HEK293 (cell line): ENCODE measurements around the gene ARID1A.
"Not testable (repeated sequence)": the region's sequence is repeated elsewhere in the genome, so short reads cannot be mapped to it uniquely, and the experiment has no call there.

ENCODE experiments used
- CTCF ChIA-PET: fragments of 350-600 bp; formaldehyde crosslinking; extraction: SDS; loops from one replicate; lab custom pipeline; 2021; ENCODE audit warnings: antibody characterized with exemption; lab: Yijun Ruan, JAX
- POLR2A ChIA-PET: fragments of 300-600 bp; formaldehyde crosslinking; extraction: SDS; loops from one replicate; lab custom pipeline; 2020; ENCODE audit warnings: antibody characterized with exemption, inconsistent platforms; lab: Yijun Ruan, JAX
- H3K27ac ChIP-seq: fragments of 200-500 bp; sonication (Bioruptor generic); 2 replicates; pipeline ENCODE4 v1.5.1; 2014; ENCODE audit warnings: low read depth, low read length, control low read depth, inconsistent platforms; ENCODE audit errors: extremely low read depth
- H3K36me3 ChIP-seq, 2 experiments: fragments of 200-500 bp in 1 of 2; sonication (Bioruptor generic) in 1 of 2; 1 replicate in 1 of 2; 2 replicates in 1 of 2; pipeline ENCODE4 v1.5.1; 2014 to 2017; ENCODE audit warnings: inconsistent platforms in 2 of 2, low read length in 2 of 2; ENCODE audit not compliant: control insufficient read depth in 2 of 2, insufficient read depth in 1 of 2
- H3K4me1 ChIP-seq: fragments of 200-500 bp; sonication (Bioruptor generic); 2 replicates; pipeline ENCODE4 v1.5.1; 2014; ENCODE audit warnings: mild to moderate bottlenecking, low read length, inconsistent platforms; ENCODE audit not compliant: control insufficient read depth, insufficient read depth
- H3K4me3 ChIP-seq: 2 replicates; pipeline ENCODE4 v1.5.1; 2011; ENCODE audit warnings: low read depth, mild to moderate bottlenecking, control low read depth, low read length, moderate library complexity
- H3K9me3 ChIP-seq: fragments of 200-500 bp; sonication (Bioruptor generic); 2 replicates; pipeline ENCODE4 v1.5.1; 2014; ENCODE audit warnings: low read depth, low read length, inconsistent platforms; ENCODE audit not compliant: control insufficient read depth, insufficient read depth
- IKZF3 ChIP-seq: fragments of 450-650 bp; IDR thresholded peaks from 2 replicates; pipeline ENCODE4 v1.5.0; 2018; ENCODE audit warnings: missing biosample characterization, mild to moderate bottlenecking, missing genetic modification characterization, moderate library complexity
- KLF9 ChIP-seq: fragments of 450-650 bp; formaldehyde crosslinking; IDR thresholded peaks from 2 replicates; pipeline ENCODE4 v1.5.1; 2016; ENCODE audit warnings: missing biosample characterization, missing genetic modification characterization, low read depth
- MZF1 ChIP-seq: fragments of 450-650 bp; formaldehyde crosslinking; IDR thresholded peaks from 2 replicates; pipeline ENCODE4 v1.5.1; 2017; ENCODE audit warnings: missing biosample characterization, missing genetic modification characterization, borderline replicate concordance
- OSR2 ChIP-seq: fragments of 450-650 bp; formaldehyde crosslinking; IDR thresholded peaks from 2 replicates; pipeline ENCODE4 v1.5.1; 2016; ENCODE audit warnings: missing biosample characterization, missing genetic modification characterization
- PATZ1 ChIP-seq: fragments of 450-650 bp; formaldehyde crosslinking; IDR thresholded peaks from 2 replicates; pipeline ENCODE4 v1.5.1; 2016; ENCODE audit warnings: missing biosample characterization, missing genetic modification characterization
- RBAK ChIP-seq: fragments of 450-650 bp; formaldehyde crosslinking; IDR thresholded peaks from 2 replicates; pipeline ENCODE4 v1.5.1; 2016; ENCODE audit warnings: missing biosample characterization, missing genetic modification characterization
- TRIM28 ChIP-seq: IDR thresholded peaks from 2 replicates; pipeline ENCODE4 v1.6.1; 2011; ENCODE audit warnings: low read length, control low read depth, borderline replicate concordance
- ZBTB20 ChIP-seq: fragments of 450-650 bp; formaldehyde crosslinking; IDR thresholded peaks from 2 replicates; pipeline ENCODE4 v1.5.1; 2016; ENCODE audit warnings: missing biosample characterization, missing genetic modification characterization
- ZBTB6 ChIP-seq: fragments of 450-650 bp; formaldehyde crosslinking; IDR thresholded peaks from 2 replicates; pipeline ENCODE4 v1.5.1; 2017; ENCODE audit warnings: missing biosample characterization, missing genetic modification characterization
- ZEB2 ChIP-seq: fragments of 450-650 bp; formaldehyde crosslinking; IDR thresholded peaks from 2 replicates; pipeline ENCODE4 v1.5.1; 2016; ENCODE audit warnings: missing biosample characterization, missing genetic modification characterization
- ZNF157 ChIP-seq: fragments of 450-650 bp; formaldehyde crosslinking; IDR thresholded peaks from 2 replicates; pipeline ENCODE4 v1.5.1; 2016; ENCODE audit warnings: missing biosample characterization, missing genetic modification characterization
- ZNF19 ChIP-seq: fragments of 450-650 bp; formaldehyde crosslinking; IDR thresholded peaks from 2 replicates; pipeline ENCODE4; 2016; ENCODE audit warnings: missing biosample characterization, missing genetic modification characterization, low read depth
- ZNF26 ChIP-seq: fragments of 450-650 bp; formaldehyde crosslinking; IDR thresholded peaks from 2 replicates; pipeline ENCODE4 v1.5.1; 2016; ENCODE audit warnings: missing biosample characterization, missing genetic modification characterization
- ZNF362 ChIP-seq: fragments of 450-650 bp; formaldehyde crosslinking; IDR thresholded peaks from 2 replicates; pipeline ENCODE4 v1.5.1; 2016; ENCODE audit warnings: missing biosample characterization, missing genetic modification characterization
- ZNF37A ChIP-seq: fragments of 450-650 bp; IDR thresholded peaks from 2 replicates; pipeline ENCODE4 v1.5.1; 2018; ENCODE audit warnings: missing biosample characterization, missing genetic modification characterization
- ZNF48 ChIP-seq: fragments of 450-650 bp; formaldehyde crosslinking; IDR thresholded peaks from 2 replicates; pipeline ENCODE4 v1.5.1; 2016; ENCODE audit warnings: missing biosample characterization, missing genetic modification characterization
- ZNF544 ChIP-seq: fragments of 450-650 bp; formaldehyde crosslinking; IDR thresholded peaks from 2 replicates; pipeline ENCODE4 v1.5.0; 2017; ENCODE audit warnings: missing biosample characterization, missing genetic modification characterization
- ZNF580 ChIP-seq: fragments of 450-650 bp; formaldehyde crosslinking; IDR thresholded peaks from 2 replicates; pipeline ENCODE4 v1.5.1; 2016; ENCODE audit warnings: missing biosample characterization, missing genetic modification characterization
- ZNF600 ChIP-seq: fragments of 450-650 bp; formaldehyde crosslinking; IDR thresholded peaks from 2 replicates; pipeline ENCODE4 v1.5.1; 2016; ENCODE audit warnings: missing biosample characterization, missing genetic modification characterization
- ZNF621 ChIP-seq: fragments of 450-650 bp; formaldehyde crosslinking; IDR thresholded peaks from 2 replicates; pipeline ENCODE4 v1.5.1; 2017; ENCODE audit warnings: missing biosample characterization, missing genetic modification characterization
- ZNF624 ChIP-seq: fragments of 450-650 bp; formaldehyde crosslinking; IDR thresholded peaks from 2 replicates; pipeline ENCODE4 v1.5.1; 2017; ENCODE audit warnings: missing biosample characterization, missing genetic modification characterization
- ZNF629 ChIP-seq: fragments of 450-650 bp; formaldehyde crosslinking; IDR thresholded peaks from 2 replicates; pipeline ENCODE4 v1.5.1; 2017; ENCODE audit warnings: missing biosample characterization, missing genetic modification characterization
- ZNF654 ChIP-seq: fragments of 450-650 bp; formaldehyde crosslinking; IDR thresholded peaks from 2 replicates; pipeline ENCODE4 v1.5.1; 2016; ENCODE audit warnings: low read depth, missing biosample characterization, missing genetic modification characterization
- ZNF677 ChIP-seq: fragments of 450-650 bp; IDR thresholded peaks from 2 replicates; pipeline ENCODE4 v1.5.0; 2018; ENCODE audit warnings: missing biosample characterization, mild to moderate bottlenecking, missing genetic modification characterization, moderate library complexity

ARID1A gene

GRCh38 chr1:26725904-26726303 is 30.1 kb downstream of the ARID1A start:
- not testable (repeated sequence) for H3K27ac ChIP-seq, H3K9me3 ChIP-seq, H3K4me3 ChIP-seq
- TF ChIP-seq ZNF580 (tag by site-specific recombination) (peak; percentile 33), ZNF600 (tag by site-specific recombination) (peak; percentile 73; the same call in 1 of the 2 replicates), ZEB2 (tag by site-specific recombination) (0 out of 2 replicates have a peak, but pooled peaks have one; percentile 39), ZNF362 (tag by site-specific recombination) (peak; percentile 51; the same call in 1 of the 2 replicates)
- Histone ChIP-seq H3K36me3 (peaks cover 0 to 23% of the 10 kb centered on the region in 2 experiments; a peak in 2 of 3 replicates), H3K4me1 (peaks cover 13% of the 10 kb centered on the region)
- POLR2A ChIA-PET: interaction anchor here (1.9 kb wide), 1 partner anchor 29 kb away, joined by 8 read pairs; no protein-coding TSS in a partner anchor
- CTCF ChIA-PET: interaction anchor here (0.6 to 1.1 kb wide), 4 partner anchors 47 to 152 kb away, joined by 3 to 5 read pairs (median 3); no protein-coding TSS in a partner anchor

- peaks cover 7 to 32% of the 10 kb centered on the region in 2 experiments; a peak in 2 of 3 replicates for H3K36me3 ChIP-seq
- H3K27ac ChIP-seq: no peak overlapping the region
- CTCF ChIA-PET: interaction anchor here (0.9 kb wide), 1 partner anchor 84 kb away, joined by 3 read pairs; no protein-coding TSS in a partner anchor
- peaks cover 13% of the 10 kb centered on the region for H3K4me1 ChIP-seq
- TF ChIP-seq MZF1 (tag by site-specific recombination) (peak; percentile 21; the same call in 1 of the 2 replicates), ZNF26 (tag by site-specific recombination) (no peak)
- no peaks in the 10 kb centered on the region for H3K9me3 ChIP-seq
- no peak overlapping the region for H3K4me3 ChIP-seq
- POLR2A ChIA-PET: interaction anchor here (1.9 kb wide), 1 partner anchor 29 kb away, joined by 8 read pairs; no protein-coding TSS in a partner anchor
Observed at GRCh38 chr1:26726784-26727183, 31.0 kb downstream of the ARID1A start.

- H3K36me3 ChIP-seq: peaks cover 8 to 39% of the 10 kb centered on the region in 2 experiments; a peak in 2 of 3 replicates
- TF ChIP-seq KLF9: no peak
- no peak for TF ChIP-seq TRIM28
- no peak for TF ChIP-seq OSR2
- no peak for TF ChIP-seq PATZ1 (tag by site-specific recombination)
- no peak for TF ChIP-seq RBAK (tag by site-specific recombination)
- no peak for TF ChIP-seq ZBTB20
- TF ChIP-seq ZNF544: no peak
- no peak for TF ChIP-seq ZNF624 (tag by site-specific recombination)
- TF ChIP-seq ZNF48 (tag by site-specific recombination): no peak
- no peak for TF ChIP-seq ZNF654 (tag by site-specific recombination)
- TF ChIP-seq ZBTB6 (tag by site-specific recombination): no peak
- TF ChIP-seq ZNF37A (tag by site-specific recombination): no peak
- TF ChIP-seq ZNF677 (tag by site-specific recombination): no peak
- no peak for TF ChIP-seq ZNF19 (tag by site-specific recombination)
- no peak for TF ChIP-seq ZNF621 (tag by site-specific recombination)
- TF ChIP-seq ZNF157 (tag by site-specific recombination): no peak
- no peak for TF ChIP-seq ZNF629 (tag by site-specific recombination)
- TF ChIP-seq IKZF3: no peak
- TF ChIP-seq, all 188 proteins: peak for 0
- H3K4me3 ChIP-seq: no peak overlapping the region
- H3K9me3 ChIP-seq: no peaks in the 10 kb centered on the region
- no peak overlapping the region for H3K27ac ChIP-seq
- CTCF ChIA-PET: interaction anchor here (0.6 to 0.9 kb wide), 2 partner anchors 61 to 83 kb away, joined by 3 read pairs; no protein-coding TSS in a partner anchor
- peaks cover 13% of the 10 kb centered on the region for H3K4me1 ChIP-seq
- POLR2A ChIA-PET: interaction anchor here (1.9 kb wide), 1 partner anchor 29 kb away, joined by 5 read pairs; no protein-coding TSS in a partner anchor
Observed at GRCh38 chr1:26727476-26727875, 31.7 kb downstream of the ARID1A start.
